Right atrium auricular region (tissue), 2 donors: ENCODE measurements around the gene PLXNA1. TPM values are rescaled to one million over a fixed set of nuclear protein-coding genes. Genes with fewer than 3 reads are reported as not detected.

Experiments
- DNase-seq: peaks from one replicate; pipeline ENCODE4 v3.0.0-alpha.2; 2019; ENCODE audit warnings: low spot score
- H3K27ac ChIP-seq, 2 donors: fragments of 200-600 bp; sonication (generic); 1 replicate in 1 of 2; 2 replicates in 1 of 2; pipeline ENCODE4 v1.5.1; 2016 to 2019
- H3K27me3 ChIP-seq, 2 donors: fragments of 200-600 bp; sonication (generic); one replicate each; pipeline versions ENCODE4 v1.5.1 to v1.6.0; 2017 to 2019
- H3K36me3 ChIP-seq: fragments of 200-600 bp; sonication (generic); one replicate; pipeline ENCODE4 v1.5.1; 2016
- H3K4me1 ChIP-seq, 2 donors: fragments of 200-600 bp; sonication (generic); one replicate each; pipeline versions ENCODE4 v1.5.1 to v1.6.0; 2017 to 2019
- H3K4me3 ChIP-seq, 2 donors: fragments of 200-600 bp; sonication (generic); 1 replicate in 1 of 2; 2 replicates in 1 of 2; pipeline ENCODE4 v1.5.1; 2017 to 2019; ENCODE audit warnings: mild to moderate bottlenecking in 1 of 2, moderate library complexity in 1 of 2
- H3K9me3 ChIP-seq, 2 donors: fragments of 200-600 bp; sonication (generic); one replicate each; pipeline ENCODE4 v1.5.1; 2019
- CTCF ChIP-seq, 2 donors: fragments of 200-600 bp; sonication (generic); IDR thresholded peaks; one replicate each; pipeline ENCODE4 v1.5.1; 2019; ENCODE audit warnings: antibody characterized with exemption in 2 of 2
- total RNA-seq, 2 donors: library from RNA; depleted of rRNA; stranded (reverse); fragments of >200 nt; gene quantifications; one replicate each; pipeline ENCODE4 v1.1.0, GENCODE V29; 2016

The PLXNA1 gene
- total RNA-seq, 2 donors from 2014 or later: 22.9 to 23.3 TPM

- peaks cover 0 to 44% of the 10 kb centered on the region in 2 donors for H3K4me1 ChIP-seq
- TF ChIP-seq CTCF (IDR thresholded peaks at IDR 0.05): no peak
- H3K9me3 ChIP-seq: no peaks in the 10 kb centered on the region
- H3K27ac ChIP-seq: peak overlapping the region; percentile 38 to 63
- H3K27me3 ChIP-seq: no peaks in the 10 kb centered on the region
- DNase-seq: no peak
- H3K4me3 ChIP-seq: peak overlapping the region; percentile 74 to 76
- H3K36me3 ChIP-seq: no peaks in the 10 kb centered on the region
Measured at GRCh38 chr3:126983653-126984390, 907 bp downstream of the PLXNA1 start.

GRCh38 chr3:126984391-126985131 lies 1.6 kb downstream of the PLXNA1 start:
- Histone ChIP-seq H3K4me3 (peak overlapping the region; percentile 74 to 76), H3K27me3 (no peaks in the 10 kb centered on the region), H3K9me3 (no peaks in the 10 kb centered on the region), H3K36me3 (peaks cover 1% of the 10 kb centered on the region), H3K27ac (peak overlapping the region in 1 of 2 donors; percentile 63), H3K4me1 (peaks cover 0 to 44% of the 10 kb centered on the region in 2 donors)
- DNase-seq: no peak
- TF ChIP-seq CTCF (IDR thresholded peaks at IDR 0.05): no peak

- no peak overlapping the region for H3K27ac ChIP-seq
- H3K4me3 ChIP-seq: no peak overlapping the region
- H3K4me1 ChIP-seq: peaks cover 0 to 44% of the 10 kb centered on the region in 2 donors
- no peaks in the 10 kb centered on the region for H3K9me3 ChIP-seq
- DNase-seq: no peak
- no peaks in the 10 kb centered on the region for H3K27me3 ChIP-seq
- peaks cover 7% of the 10 kb centered on the region for H3K36me3 ChIP-seq
- TF ChIP-seq CTCF (IDR thresholded peaks at IDR 0.05): no peak
Measured at GRCh38 chr3:126985132-126985985, 2.4 kb downstream of the PLXNA1 start.

GRCh38 chr3:126986001-126986400 lies 3.1 kb downstream of the PLXNA1 start:
- no peak overlapping the region for H3K27ac ChIP-seq
- no peak for TF ChIP-seq CTCF (IDR thresholded peaks at IDR 0.05)
- H3K27me3 ChIP-seq: no peaks in the 10 kb centered on the region
- no peaks in the 10 kb centered on the region for H3K9me3 ChIP-seq
- DNase-seq: no peak
- peaks cover 0 to 44% of the 10 kb centered on the region in 2 donors for H3K4me1 ChIP-seq
- H3K36me3 ChIP-seq: peaks cover 10% of the 10 kb centered on the region
- no peak overlapping the region for H3K4me3 ChIP-seq

- no peak overlapping the region for H3K27ac ChIP-seq
Measured at GRCh38 chr3:126987129-126987528, 4.2 kb downstream of the PLXNA1 start.

More at GRCh38 chr3:126987129-126987528, 4.2 kb downstream of the PLXNA1 start:
- H3K4me3 ChIP-seq: no peak overlapping the region
- H3K36me3 ChIP-seq: peaks cover 10% of the 10 kb centered on the region
- H3K9me3 ChIP-seq: no peaks in the 10 kb centered on the region
- no peak for TF ChIP-seq CTCF (IDR thresholded peaks at IDR 0.05)
- peaks cover 0 to 51% of the 10 kb centered on the region in 2 donors for H3K4me1 ChIP-seq
- no peaks in the 10 kb centered on the region for H3K27me3 ChIP-seq
- DNase-seq: no peak
